ENCODE results near the gene SLC13A3. TPM values are rescaled to one million over a fixed set of nuclear protein-coding genes. Genes with fewer than 3 reads are reported as not detected.

Gene SLC13A3
- total and polyA plus RNA-seq, 2 of the 4 experiments (the other 2 are of a cell fraction) = 2.5 to 4.2 TPM

GRCh38 chr20:46694484-46694883 is 43.2 kb upstream of the SLC13A3 start:
- WGBS, 2 experiments (ENCODE audit: extremely low coverage in 2 of 2, insufficient read length in 1 of 2) = 50% methylated on average over 2 of the region's 2 CpGs; no CpG with 5 or more reads in 1 of the 2 experiments
- no peak overlapping the region for H2BK20ac ChIP-seq (ENCODE audit: low read depth, low read length)
- H4K8ac ChIP-seq (ENCODE audit: low read depth in 2 of 2, low read length in 2 of 2) = peak overlapping the region in 1 of 2 experiments; percentile 67; a peak in 2 of 4 replicates
- no peak overlapping the region; the same call in 1 of the 2 replicates for H4K5ac ChIP-seq (ENCODE audit: low read depth, low read length)
- no peak overlapping the region for H3K56ac ChIP-seq (ENCODE audit: extremely low read depth, insufficient read depth, low read length)
- no peaks in the 10 kb centered on the region for H3K36me3 ChIP-seq (ENCODE audit: control insufficient read depth, insufficient read depth, low read length)
- H3K27me3 ChIP-seq (ENCODE audit: control insufficient read depth, insufficient read depth, low read length) = no peaks in the 10 kb centered on the region
- no peak overlapping the region for H2AFZ ChIP-seq (replicated peaks; ENCODE audit: low read length, poor library complexity)
- 0 out of 2 replicates have a peak overlapping the region, but pooled peaks have one; percentile 54 for H3K14ac ChIP-seq (replicated peaks; ENCODE audit: low read depth, low read length)
- ChIA-PET CTCF (interaction anchor here (0.6 kb wide), 1 partner anchor 919 kb away, joined by 4 read pairs; no protein-coding TSS in a partner anchor), POLR2A (ENCODE audit: unreplicated experiment) (interaction anchor here (0.5 to 0.8 kb wide), 2 partner anchors 9 to 431 kb away, joined by 3 to 6 read pairs; no protein-coding TSS in a partner anchor)
- H2AK5ac ChIP-seq (ENCODE audit: low read depth, low read length) = no peak overlapping the region
- H3K79me1 ChIP-seq (ENCODE audit: low read depth in 1 of 2, low read length in 2 of 2) = no peaks in the 10 kb centered on the region
- no peaks in the 10 kb centered on the region for H4K20me1 ChIP-seq (ENCODE audit: insufficient read depth, low read length)
- no peak overlapping the region for H3K4me3 ChIP-seq (ENCODE audit: insufficient read depth, low read depth, low read length)
- H3K4ac ChIP-seq (ENCODE audit: low read depth, low read length) = no peak overlapping the region
- no TSS peak for BruUV-seq (replicated peaks)
- H3K9me3 ChIP-seq (ENCODE audit: control insufficient read depth, insufficient read depth, low read length) = no peaks in the 10 kb centered on the region
- no peak overlapping the region for H2BK15ac ChIP-seq (ENCODE audit: low read depth, low read length)
- no peak overlapping the region for H3K27ac ChIP-seq (ENCODE audit: insufficient read depth, low read length)
- no peak overlapping the region for H2BK5ac ChIP-seq (ENCODE audit: low read depth, low read length, poor library complexity, severe bottlenecking)
- in situ Hi-C loops (cut with MboI; ENCODE audit: low sequenced_read_pairs) = no loop called here
- no peak for ATAC-seq (ENCODE audit: low read depth)
- H3K4me2 ChIP-seq (ENCODE audit: low read depth, low read length) = no peak overlapping the region
- H2BK120ac ChIP-seq (ENCODE audit: low read depth, low read length) = no peak overlapping the region
- H3K9ac ChIP-seq (ENCODE audit: low read depth, low read length) = no peak overlapping the region
- no peak overlapping the region for H3K18ac ChIP-seq (ENCODE audit: low read depth, low read length)
- DNase-seq = peak; percentile 43
- no peak overlapping the region for H4K91ac ChIP-seq (ENCODE audit: insufficient read depth, low read depth, low read length)
- dilution Hi-C loops (cut with HindIII; ENCODE audit: low sequenced_read_pairs, unreplicated experiment) = no loop called here
- peaks cover 12% of the 10 kb centered on the region for H3K9me1 ChIP-seq (ENCODE audit: insufficient read depth, low read length)
- H3K4me1 ChIP-seq (ENCODE audit: control insufficient read depth, insufficient read depth, low read length) = peaks cover 11% of the 10 kb centered on the region
- no peak overlapping the region for H3K23ac ChIP-seq (ENCODE audit: low read depth, low read length)
- H2AK9ac ChIP-seq (replicated peaks; ENCODE audit: low read depth, low read length, poor library complexity) = peak overlapping the region; percentile 56
- intact Hi-C loops (cut with micrococcal nuclease) = no loop called here
- TF ChIP-seq BHLHE40 (IDR thresholded peaks at IDR 0.05; ENCODE audit: low read depth, low read length) = no peak
- no peak for TF ChIP-seq RCOR1 (IDR thresholded peaks at IDR 0.05; ENCODE audit: insufficient replicate concordance, low read length)
- TF ChIP-seq SMC3 (IDR thresholded peaks at IDR 0.05; ENCODE audit: low read depth, low read length) = no peak
- peak; percentile 75 for TF ChIP-seq USF2 (IDR thresholded peaks at IDR 0.05; ENCODE audit: low read depth, low read length)
- no peak for TF ChIP-seq NFE2L2 (IDR thresholded peaks at IDR 0.05; ENCODE audit: low read depth, low read length)
- no peak for TF ChIP-seq MAZ (IDR thresholded peaks at IDR 0.05; ENCODE audit: borderline replicate concordance, low read depth, low read length)
- TF ChIP-seq POLR2A (IDR thresholded peaks at IDR 0.05; ENCODE audit: low read depth, low read length) = no peak
